Measurements from ENCODE around the gene MBD1.

GRCh38 chr18:50286391-50287027 lies 5.2 kb upstream of the MBD1 start:
- TF ChIP-seq YY1 (IDR thresholded peaks at IDR 0.05; ENCODE audit: insufficient read depth, insufficient read length), result no peak
- no peak for TF ChIP-seq ZNF274 (IDR thresholded peaks at IDR 0.05; ENCODE audit: low read depth, low read length)
- no peak for TF ChIP-seq SUZ12 (IDR thresholded peaks at IDR 0.05; ENCODE audit: extremely low read depth, insufficient read depth, insufficient read length)

All from NT2/D1 (cell line).